GM12865 (cell line): ENCODE measurements around the gene TXNRD1.

ENCODE experiments used
- DNase-seq: peaks from one replicate; pipeline ENCODE4 v3.0.0; 2010; ENCODE audit warnings: low read depth
- H3K4me3 ChIP-seq: 2 replicates; pipeline ENCODE4 v1.5.1; 2011; ENCODE audit warnings: mild to moderate bottlenecking, low read depth, low read length, control low read depth
- TF ChIP-seq, protein P1 (sequence below): IDR thresholded peaks from 2 replicates; pipeline ENCODE4 v1.5.1; 2011; ENCODE audit warnings: low read length, control low read depth, low read depth, inconsistent platforms; ENCODE audit not compliant: insufficient read depth; ENCODE audit errors: missing control alignments

The TXNRD1 gene

DNA sequence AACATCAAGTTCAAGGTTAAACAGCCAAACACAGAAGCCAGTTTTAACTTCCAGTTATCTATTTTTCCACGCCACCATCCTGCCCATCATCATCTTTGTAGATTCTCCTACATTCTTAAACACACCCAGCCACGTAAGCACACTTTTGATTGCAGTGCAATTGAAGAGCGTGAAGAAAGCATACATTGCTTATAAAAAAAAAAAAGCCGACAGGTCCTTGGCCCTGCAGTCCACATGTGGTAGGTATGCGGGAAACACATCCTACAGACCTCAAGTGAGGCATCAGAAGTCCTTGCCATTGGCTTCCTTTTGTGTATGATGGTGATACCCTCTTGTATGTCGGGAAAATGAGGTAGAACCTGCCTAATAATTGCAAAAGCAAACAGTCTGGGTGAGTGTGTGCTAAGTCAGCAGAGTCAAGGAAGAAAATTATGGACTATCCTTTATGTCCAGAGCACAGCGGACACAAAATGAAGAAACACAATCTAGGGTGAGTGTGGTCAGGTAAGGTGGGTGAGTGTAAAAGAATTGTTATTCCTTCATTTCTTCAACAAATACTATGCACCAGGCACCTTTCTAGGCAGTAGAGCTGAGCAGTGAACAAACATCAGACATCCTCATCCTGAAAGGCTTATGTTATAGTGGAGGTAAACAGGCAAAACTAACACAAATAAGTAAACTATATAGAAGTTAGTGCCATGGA lies 139.4 kb downstream of the TXNRD1 start:
- no peak for DNase-seq
- no peak overlapping the region for H3K4me3 ChIP-seq
- TF ChIP-seq, protein P1, sequence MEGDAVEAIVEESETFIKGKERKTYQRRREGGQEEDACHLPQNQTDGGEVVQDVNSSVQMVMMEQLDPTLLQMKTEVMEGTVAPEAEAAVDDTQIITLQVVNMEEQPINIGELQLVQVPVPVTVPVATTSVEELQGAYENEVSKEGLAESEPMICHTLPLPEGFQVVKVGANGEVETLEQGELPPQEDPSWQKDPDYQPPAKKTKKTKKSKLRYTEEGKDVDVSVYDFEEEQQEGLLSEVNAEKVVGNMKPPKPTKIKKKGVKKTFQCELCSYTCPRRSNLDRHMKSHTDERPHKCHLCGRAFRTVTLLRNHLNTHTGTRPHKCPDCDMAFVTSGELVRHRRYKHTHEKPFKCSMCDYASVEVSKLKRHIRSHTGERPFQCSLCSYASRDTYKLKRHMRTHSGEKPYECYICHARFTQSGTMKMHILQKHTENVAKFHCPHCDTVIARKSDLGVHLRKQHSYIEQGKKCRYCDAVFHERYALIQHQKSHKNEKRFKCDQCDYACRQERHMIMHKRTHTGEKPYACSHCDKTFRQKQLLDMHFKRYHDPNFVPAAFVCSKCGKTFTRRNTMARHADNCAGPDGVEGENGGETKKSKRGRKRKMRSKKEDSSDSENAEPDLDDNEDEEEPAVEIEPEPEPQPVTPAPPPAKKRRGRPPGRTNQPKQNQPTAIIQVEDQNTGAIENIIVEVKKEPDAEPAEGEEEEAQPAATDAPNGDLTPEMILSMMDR = no peak

DNA sequence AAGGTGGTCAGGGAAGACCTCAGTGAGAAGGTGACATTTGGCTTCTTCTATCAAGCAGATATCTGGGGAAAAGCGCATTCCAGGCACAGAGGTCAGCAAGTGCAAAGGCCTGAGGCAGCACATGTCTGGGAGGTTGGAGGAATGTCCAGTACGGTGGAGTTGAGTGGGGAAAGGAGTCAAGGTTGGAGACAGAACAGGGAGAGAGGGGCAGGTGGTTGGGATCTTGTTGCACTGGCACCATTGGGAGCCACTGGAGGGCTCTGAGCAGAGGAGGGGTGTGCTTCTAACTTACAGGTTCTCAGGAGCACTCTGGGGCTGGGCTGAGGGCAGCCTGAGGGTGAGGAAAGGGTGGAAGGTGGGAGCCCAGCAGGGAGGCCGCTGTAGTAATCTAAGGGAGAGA lies 140.1 kb downstream of the TXNRD1 start:
- TF ChIP-seq, protein P1 = no peak
- H3K4me3 ChIP-seq = no peak overlapping the region
- no peak for DNase-seq

DNA sequence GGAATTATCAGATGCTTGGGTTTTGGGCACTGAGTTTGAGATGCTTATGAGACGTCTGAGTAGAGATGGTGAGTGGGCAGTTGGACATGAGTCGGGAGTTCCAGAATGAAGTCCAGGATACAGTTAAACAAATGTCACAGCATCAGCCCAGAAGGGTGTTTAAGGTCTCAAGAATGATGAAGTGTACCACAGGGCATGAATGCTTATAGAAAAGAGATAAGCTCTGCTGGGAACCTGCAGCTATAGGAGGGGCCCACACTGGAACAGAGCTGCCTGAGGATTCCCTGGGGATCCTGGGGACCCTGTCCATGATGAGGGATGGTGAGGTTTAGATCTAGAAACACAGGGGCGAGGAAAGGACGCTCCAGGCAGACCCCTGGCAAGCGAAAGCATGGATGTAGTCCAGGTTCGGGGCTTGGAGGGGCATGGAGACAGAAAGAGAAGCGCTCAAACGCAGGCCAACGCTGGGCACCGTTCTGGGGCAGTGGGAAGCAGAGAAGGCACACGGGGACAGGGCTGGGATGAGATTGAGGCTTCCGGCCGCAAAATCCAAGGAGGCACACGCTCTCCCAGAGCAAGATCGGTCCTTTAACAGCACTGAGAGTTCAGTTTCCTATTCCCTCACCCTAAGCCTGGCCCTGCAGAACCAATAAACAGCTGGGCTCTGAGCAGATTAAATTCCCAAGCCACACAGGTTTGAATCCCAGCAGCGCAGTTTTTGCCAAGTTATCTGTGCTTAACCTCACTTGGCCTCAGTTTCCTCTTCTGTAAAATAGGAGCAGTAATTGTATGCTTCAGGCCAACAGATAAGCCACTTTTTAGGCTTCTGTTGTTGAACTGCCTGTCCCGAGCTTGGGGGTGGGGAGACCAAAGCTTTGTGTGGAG lies 140.9 kb downstream of the TXNRD1 start:
- no peak overlapping the region for H3K4me3 ChIP-seq
- DNase-seq = no peak

DNA sequence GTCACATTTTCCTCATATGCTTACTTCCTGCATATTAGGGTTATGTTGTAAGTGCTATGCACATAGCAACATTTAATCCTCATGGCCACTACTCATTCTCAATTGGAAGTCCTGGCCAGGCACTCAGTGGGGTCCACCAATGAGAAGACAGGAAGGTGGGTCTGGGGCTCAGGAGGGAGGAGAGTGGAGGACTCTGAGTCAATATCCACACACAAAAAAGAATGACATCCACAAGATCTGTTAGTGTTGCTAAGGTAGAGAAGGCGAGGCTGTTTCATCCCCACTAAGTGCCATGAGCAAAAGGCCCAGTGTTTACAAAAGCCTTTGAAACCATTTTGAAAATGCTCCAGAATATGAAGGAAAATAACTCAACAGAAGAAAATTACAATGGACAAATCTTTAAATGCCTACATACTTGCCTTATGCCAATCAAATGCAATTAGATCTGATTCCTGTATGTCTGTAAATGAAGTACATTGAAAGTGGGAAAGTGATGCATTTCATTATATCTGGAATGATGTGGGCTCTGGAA lies 141.9 kb downstream of the TXNRD1 start:
- no peak overlapping the region for H3K4me3 ChIP-seq
- no peak for DNase-seq
- TF ChIP-seq, protein P1 = no peak

More for the DNA sequence above, 140.9 kb downstream of the TXNRD1 start:
- TF ChIP-seq, protein P1 = no peak

DNA sequence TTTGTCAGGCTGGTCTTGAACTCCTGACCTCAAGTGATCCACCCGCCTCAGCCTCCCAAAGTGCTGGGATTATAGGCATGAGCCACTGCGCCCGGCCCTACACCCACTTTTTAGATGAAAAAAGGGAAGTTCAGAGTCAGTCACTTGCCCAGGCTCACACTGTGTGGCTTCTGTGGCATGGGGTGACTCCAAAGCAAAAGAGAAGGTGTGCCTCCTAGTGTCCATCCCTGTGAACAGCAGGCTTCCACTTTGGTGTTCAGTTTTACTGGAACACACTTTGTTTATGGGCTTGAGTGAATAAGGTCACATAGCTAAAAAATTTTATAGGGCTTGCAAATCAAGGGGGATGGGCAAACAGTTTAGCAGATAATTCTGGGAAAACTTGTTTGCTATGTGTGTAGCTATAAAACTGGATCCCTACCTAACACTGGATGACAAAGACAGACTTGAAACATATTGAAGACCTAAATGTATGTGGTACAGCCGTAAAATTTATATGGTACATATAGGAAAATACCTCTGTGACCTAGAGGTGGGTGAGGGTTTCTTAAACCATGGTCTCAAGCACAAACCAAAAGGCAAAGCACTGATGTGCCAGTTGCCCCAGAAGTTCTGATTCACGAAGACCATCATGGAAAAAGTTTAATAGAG lies 142.9 kb downstream of the TXNRD1 start:
- H3K4me3 ChIP-seq = no peak overlapping the region
- TF ChIP-seq, protein P1 = peak; percentile 93
- peak; percentile 80 for DNase-seq

DNA sequence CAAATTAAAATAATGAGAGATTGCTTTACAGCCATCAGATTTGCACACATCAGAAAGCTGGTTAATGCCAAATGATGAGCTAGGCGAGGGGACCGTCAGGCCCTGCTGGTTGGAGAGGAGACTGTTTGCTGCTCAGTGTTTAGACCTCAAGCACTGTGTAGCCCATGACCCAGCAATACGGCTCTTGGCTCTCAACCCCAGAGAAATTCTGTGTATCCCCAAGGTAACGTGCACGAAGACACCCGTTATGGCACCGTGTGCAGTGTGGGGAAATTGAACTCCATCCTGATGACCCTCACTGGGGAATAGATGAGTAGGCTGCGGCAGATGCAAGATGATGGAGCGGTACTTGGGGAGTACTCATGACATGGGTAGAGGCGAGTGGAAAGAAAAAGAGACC lies 143.6 kb downstream of the TXNRD1 start:
- DNase-seq = no peak
- TF ChIP-seq, protein P1 = no peak
- H3K4me3 ChIP-seq = no peak overlapping the region
